GM21576 (cell line): Measurements from ENCODE around the gene ITGB3BP.
"Not testable (repeated sequence)": the region's sequence is repeated elsewhere in the genome, so short reads cannot be mapped to it uniquely, and the experiment has no call there.

Source experiments
- ATAC-seq: cut with Tn5 transposase; IDR thresholded peaks from one replicate; pipeline ENCODE4 v1.9.1; 2021; ENCODE audit warnings: mild to moderate bottlenecking, moderate library complexity; ENCODE audit not compliant: unreplicated experiment

Gene ITGB3BP

GRCh38 chr1:63509718-63510117 is 13.3 kb downstream of the ITGB3BP start:
- no peak for ATAC-seq

GRCh38 chr1:63506782-63507181 is 16.2 kb downstream of the ITGB3BP start:
- ATAC-seq = no peak

GRCh38 chr1:63501256-63501655 is 21.8 kb downstream of the ITGB3BP start:
- ATAC-seq = no peak

GRCh38 chr1:63498106-63498505 is 24.9 kb downstream of the ITGB3BP start:
- no peak for ATAC-seq

- no peak for ATAC-seq
Observed at GRCh38 chr1:63497577-63497976, 25.4 kb downstream of the ITGB3BP start.

GRCh38 chr1:63487336-63488065 is 35.5 kb downstream of the ITGB3BP start:
- ATAC-seq = no peak

- no peak for ATAC-seq
Observed at GRCh38 chr1:63486629-63487028, 36.4 kb downstream of the ITGB3BP start.

GRCh38 chr1:63480057-63480456 is 43.0 kb downstream of the ITGB3BP start:
- ATAC-seq = no peak

GRCh38 chr1:63475761-63476160 is 47.3 kb downstream of the ITGB3BP start:
- ATAC-seq = no peak

- ATAC-seq = not testable (repeated sequence)
Observed at GRCh38 chr1:63468683-63469082, 54.3 kb downstream of the ITGB3BP start.

- no peak for ATAC-seq
Observed at GRCh38 chr1:63466759-63467158, 56.3 kb downstream of the ITGB3BP start.

- ATAC-seq = no peak
Observed at GRCh38 chr1:63466181-63466580, 56.8 kb downstream of the ITGB3BP start.

- ATAC-seq = no peak
Observed at GRCh38 chr1:63463248-63463647, 59.8 kb downstream of the ITGB3BP start.

GRCh38 chr1:63461661-63462230 is 61.3 kb downstream of the ITGB3BP start:
- ATAC-seq = no peak

- ATAC-seq = no peak
Observed at GRCh38 chr1:63458750-63459149, 64.3 kb downstream of the ITGB3BP start.

- no peak for ATAC-seq
Observed at GRCh38 chr1:63454269-63454668, 68.8 kb downstream of the ITGB3BP start.

GRCh38 chr1:63453232-63453631 is 69.8 kb downstream of the ITGB3BP start:
- ATAC-seq = no peak

GRCh38 chr1:63450416-63450815 is 72.6 kb downstream of the ITGB3BP start:
- ATAC-seq = no peak

- ATAC-seq = no peak
Observed at GRCh38 chr1:63448731-63449246, 74.2 kb downstream of the ITGB3BP start.

GRCh38 chr1:63442141-63442475 is 80.9 kb downstream of the ITGB3BP start:
- ATAC-seq = no peak

- no peak for ATAC-seq
Observed at GRCh38 chr1:63435161-63435560, 87.9 kb downstream of the ITGB3BP start.

GRCh38 chr1:63429281-63429680 is 93.7 kb downstream of the ITGB3BP start:
- ATAC-seq = no peak

GRCh38 chr1:63428815-63429214 is 94.2 kb downstream of the ITGB3BP start:
- ATAC-seq = no peak
